Right lobe of liver (tissue), 6 donors: ENCODE results near the gene HSD17B4. TPM values are rescaled to one million over a fixed set of nuclear protein-coding genes. Genes with fewer than 3 reads are reported as not detected.
"Not testable (repeated sequence)": the region's sequence is repeated elsewhere in the genome, so short reads cannot be mapped to it uniquely, and the experiment has no call there.

ENCODE experiments used
- ATAC-seq, 4 donors: fragments of 200-7000 bp; cut with Tn5 transposase; one replicate each; pipeline ENCODE4 v1.9.1; 2020; ENCODE audit warnings: mild to moderate bottlenecking in 4 of 4, moderate library complexity in 4 of 4
- DNase-seq, 3 donors: peaks; one replicate each; pipeline ENCODE4 v3.0.0-alpha.2; 2020
- H3K27ac ChIP-seq, 3 donors: fragments of 200-600 bp; one replicate each; pipeline ENCODE4 v1.8.0; 2022
- H3K27me3 ChIP-seq, 2 donors: fragments of 200-600 bp; one replicate each; pipeline ENCODE4 v1.8.0; 2022
- H3K36me3 ChIP-seq, 4 donors: fragments of 200-600 bp; sonication (generic) in 1 of 4; one replicate each; pipeline versions ENCODE4 v1.5.1 to v1.8.0; 2017 to 2022; ENCODE audit warnings: control low read depth in 1 of 4
- H3K4me1 ChIP-seq, 4 donors: fragments of 200-600 bp; sonication (generic) in 1 of 4; one replicate each; pipeline versions ENCODE4 v1.5.1 to v1.8.0; 2017 to 2022; ENCODE audit warnings: control low read depth in 1 of 4
- H3K4me3 ChIP-seq, 3 donors: fragments of 200-600 bp; one replicate each; pipeline ENCODE4 v1.8.0; 2022
- H3K9me3 ChIP-seq, 4 donors: fragments of 200-600 bp; sonication (generic) in 1 of 4; one replicate each; pipeline versions ENCODE4 v1.5.1 to v1.8.0; 2017 to 2022; ENCODE audit warnings: control low read depth in 1 of 4
- CTCF ChIP-seq, 4 donors: fragments of 200-600 bp in 3 of 4; fragments of 450-650 bp in 1 of 4; IDR thresholded peaks; one replicate each; pipeline versions ENCODE4 v1.5.1 to v1.8.0; 2016 to 2022; ENCODE audit warnings: antibody characterized with exemption in 4 of 4, mild to moderate bottlenecking in 2 of 4
- POLR2A ChIP-seq: fragments of 450-650 bp; IDR thresholded peaks from one replicate; pipeline ENCODE4 v1.6.1; 2017; ENCODE audit warnings: antibody characterized with exemption, mild to moderate bottlenecking
- WGBS: methylation state at CpG from one replicate; pipeline ENCODE4 v1.1.6; 2018; ENCODE audit warnings: low coverage, low lambda C conversion rate; ENCODE audit not compliant: insufficient coverage; ENCODE audit errors: missing lambda C conversion rate; 5-methylcytosine and 5-hydroxymethylcytosine counted together
- intact Hi-C, 2 donors: fragments of 100-400 bp; cut with DNase I; formaldehyde crosslinking; loops; one replicate each; pipeline versions ENCODE4 v1.11.2 to v1.14.1; 2022
- total RNA-seq, 6 experiments: library from RNA; depleted of rRNA in 2 of 6; stranded (reverse); fragments of >200 nt in 2 of 6; fragmentation: NEBNext Ultra II Directional in 3 of 6; extraction: Animal tissue kit (Norgen Biotek cat#: 25700) in 3 of 6; gene quantifications; one replicate each; pipeline versions ENCODE4 v1.1.0 to v1.2.4, GENCODE V29; 2016 to 2023
- donor health status: DM: no; HTN: yes; CAD: no.
- donor health status: DM: no; HTN: no; CAD: no.
- donor health status: DM: no; HTN: no; CAD: no.
- donor health status: DM: no; HTN: yes; CAD: no.
- donor health status: DM: no; HTN: yes; CAD: no.

Gene HSD17B4
- total RNA-seq, 6 experiments from 2014 or later = 380 to 571 (median 473) TPM

GRCh38 chr5:119412279-119413227 lies 39.7 kb upstream of the HSD17B4 start:
- intact Hi-C loops = loop anchor here in 1 of 2 donors (10.0 kb wide), 1 partner anchor 428 kb away; the partner anchor contains the start of gene DTWD2
- H3K27me3 ChIP-seq = no peaks in the 10 kb centered on the region
- WGBS = 20% methylated on average over 8 of the region's 9 CpGs
- H3K36me3 ChIP-seq = no peaks in the 10 kb centered on the region
- no peak for TF ChIP-seq CTCF (IDR thresholded peaks at IDR 0.05)
- TF ChIP-seq POLR2A = no peak
- peaks cover 0 to 5% (median 0%) of the 10 kb centered on the region in 4 donors for H3K4me1 ChIP-seq
- DNase-seq = no peak
- ATAC-seq = no peak
- H3K4me3 ChIP-seq = peak overlapping the region in 2 of 3 donors; percentile 43 to 53
- H3K9me3 ChIP-seq = no peaks in the 10 kb centered on the region
- H3K27ac ChIP-seq = no peak overlapping the region

GRCh38 chr5:119414124-119414734 lies 38.1 kb upstream of the HSD17B4 start:
- not testable (repeated sequence) for DNase-seq, H3K9me3 ChIP-seq, H3K36me3 ChIP-seq, H3K27me3 ChIP-seq, H3K4me1 ChIP-seq, H3K27ac ChIP-seq, H3K4me3 ChIP-seq
- peak in 1 of 4 donors; percentile 6 for ATAC-seq
- intact Hi-C loops = loop anchor here in 1 of 2 donors (10.0 kb wide), 1 partner anchor 429 kb away; the partner anchor contains the start of gene DTWD2
- 58% methylated on average over 12 of the region's 13 CpGs for WGBS

GRCh38 chr5:119417891-119418605 lies 34.2 kb upstream of the HSD17B4 start:
- H3K27me3 ChIP-seq = no peaks in the 10 kb centered on the region
- ATAC-seq = peak in 3 of 4 donors; percentile 32 to 48 (median 41)
- H3K4me1 ChIP-seq = peaks cover 0 to 26% (median 8%) of the 10 kb centered on the region in 4 donors
- H3K36me3 ChIP-seq = no peaks in the 10 kb centered on the region
- intact Hi-C loops = loop anchor here in 1 of 2 donors (10.0 kb wide), 1 partner anchor 433 kb away; the partner anchor contains the start of gene DTWD2
- DNase-seq = no peak
- no peaks in the 10 kb centered on the region for H3K9me3 ChIP-seq
- no peak overlapping the region for H3K4me3 ChIP-seq
- H3K27ac ChIP-seq = no peak overlapping the region
- TF ChIP-seq POLR2A = no peak
- no peak for TF ChIP-seq CTCF (IDR thresholded peaks at IDR 0.05)
- WGBS = 79% methylated on average over 5 of the region's 5 CpGs

GRCh38 chr5:119418606-119419100 lies 33.6 kb upstream of the HSD17B4 start:
- no peak for TF ChIP-seq POLR2A
- TF ChIP-seq CTCF (IDR thresholded peaks at IDR 0.05) = no peak
- 39% methylated on average over 2 of the region's 2 CpGs for WGBS
- ATAC-seq (peak in 1 of 4 donors; percentile 50), DNase-seq (no peak)
- Histone ChIP-seq H3K27me3 (no peaks in the 10 kb centered on the region), H3K4me1 (peaks cover 0 to 27% (median 8%) of the 10 kb centered on the region in 4 donors), H3K4me3 (no peak overlapping the region), H3K36me3 (no peaks in the 10 kb centered on the region), H3K9me3 (no peaks in the 10 kb centered on the region), H3K27ac (no peak overlapping the region)
- intact Hi-C loops = loop anchor here in 1 of 2 donors (10.0 kb wide), 1 partner anchor 434 kb away; the partner anchor contains the start of gene DTWD2
